ENCODE results near the gene UQCC3.

Gene UQCC3

GRCh38 chr11:62666259-62666926, 5.1 kb upstream of the UQCC3 start:
- peaks cover 80% of the 10 kb centered on the region for H3K79me2 ChIP-seq (ENCODE audit: control insufficient read depth, low read length)
- H3K27ac ChIP-seq (ENCODE audit: low read depth, low read length), result peak overlapping the region; percentile 92
- peak overlapping the region; percentile 98 for H3K4me3 ChIP-seq (ENCODE audit: low read length)
- TF ChIP-seq EZH2phosphoT487 (IDR thresholded peaks at IDR 0.05; ENCODE audit: borderline replicate concordance, low read length), result no peak
- no peak for TF ChIP-seq CTCF (IDR thresholded peaks at IDR 0.05; ENCODE audit: low read depth, low read length, poor library complexity, severe bottlenecking)
- H3K9me2 ChIP-seq (replicated peaks; ENCODE audit: control insufficient read depth, low read length), result no peaks in the 10 kb centered on the region
- H4K20me1 ChIP-seq (ENCODE audit: control insufficient read depth, insufficient read depth, low read depth, low read length), result peaks cover 12% of the 10 kb centered on the region
- H3K4me1 ChIP-seq (ENCODE audit: control insufficient read depth, low read length), result peaks cover 53% of the 10 kb centered on the region
- H3K27me3 ChIP-seq (ENCODE audit: control insufficient read depth, low read length), result no peaks in the 10 kb centered on the region
- peak overlapping the region; percentile 99 for H3K4me2 ChIP-seq (ENCODE audit: low read length)
- peaks cover 52% of the 10 kb centered on the region for H3F3A ChIP-seq (ENCODE audit: control insufficient read depth, insufficient read depth)
- peaks cover 72% of the 10 kb centered on the region for H3K36me3 ChIP-seq (ENCODE audit: control insufficient read depth, low read length)
- H3K9me3 ChIP-seq (ENCODE audit: control insufficient read depth, insufficient read depth, low read length), result no peaks in the 10 kb centered on the region

- H3K9me2 ChIP-seq (replicated peaks; ENCODE audit: control insufficient read depth, low read length), result no peaks in the 10 kb centered on the region
- peaks cover 54% of the 10 kb centered on the region for H3K4me1 ChIP-seq (ENCODE audit: control insufficient read depth, low read length)
- peak overlapping the region; percentile 99 for H3K4me2 ChIP-seq (ENCODE audit: low read length)
- H3F3A ChIP-seq (ENCODE audit: control insufficient read depth, insufficient read depth), result peaks cover 52% of the 10 kb centered on the region
- H3K27me3 ChIP-seq (ENCODE audit: control insufficient read depth, low read length), result no peaks in the 10 kb centered on the region
- peak overlapping the region; percentile 98 for H3K4me3 ChIP-seq (ENCODE audit: low read length)
- H3K36me3 ChIP-seq (ENCODE audit: control insufficient read depth, low read length), result peaks cover 74% of the 10 kb centered on the region
- H3K79me2 ChIP-seq (ENCODE audit: control insufficient read depth, low read length), result peaks cover 87% of the 10 kb centered on the region
- no peak for TF ChIP-seq EZH2phosphoT487 (IDR thresholded peaks at IDR 0.05; ENCODE audit: borderline replicate concordance, low read length)
- H3K9me3 ChIP-seq (ENCODE audit: control insufficient read depth, insufficient read depth, low read length), result no peaks in the 10 kb centered on the region
- H4K20me1 ChIP-seq (ENCODE audit: control insufficient read depth, insufficient read depth, low read depth, low read length), result peaks cover 12% of the 10 kb centered on the region
- peak overlapping the region; percentile 92 for H3K27ac ChIP-seq (ENCODE audit: low read depth, low read length)
Measured at GRCh38 chr11:62667460-62667859, 4.0 kb upstream of the UQCC3 start.

GRCh38 chr11:62669420-62670161, 1.9 kb upstream of the UQCC3 start:
- Histone ChIP-seq H3K9me3 (ENCODE audit: control insufficient read depth, insufficient read depth, low read length) (no peaks in the 10 kb centered on the region), H4K20me1 (ENCODE audit: control insufficient read depth, insufficient read depth, low read depth, low read length) (peaks cover 12% of the 10 kb centered on the region), H3F3A (ENCODE audit: control insufficient read depth, insufficient read depth) (peaks cover 55% of the 10 kb centered on the region), H3K4me1 (ENCODE audit: control insufficient read depth, low read length) (peaks cover 65% of the 10 kb centered on the region), H3K9me2 (replicated peaks; ENCODE audit: control insufficient read depth, low read length) (no peaks in the 10 kb centered on the region), H3K4me2 (ENCODE audit: low read length) (peak overlapping the region; percentile 99), H3K4me3 (ENCODE audit: low read length) (peak overlapping the region; percentile 95), H3K79me2 (ENCODE audit: control insufficient read depth, low read length) (peaks cover 89% of the 10 kb centered on the region), H3K36me3 (ENCODE audit: control insufficient read depth, low read length) (peaks cover 82% of the 10 kb centered on the region), H3K27me3 (ENCODE audit: control insufficient read depth, low read length) (no peaks in the 10 kb centered on the region), H3K27ac (ENCODE audit: low read depth, low read length) (peak overlapping the region; percentile 92)
- TF ChIP-seq CTCF (IDR thresholded peaks at IDR 0.05; ENCODE audit: low read depth, low read length, poor library complexity, severe bottlenecking) (no peak), EZH2phosphoT487 (IDR thresholded peaks at IDR 0.05; ENCODE audit: borderline replicate concordance, low read length) (no peak)

GRCh38 chr11:62671236-62671607, 251 bp upstream of the UQCC3 start:
- H3K4me2 ChIP-seq (ENCODE audit: low read length), result peak overlapping the region; percentile 99

More at GRCh38 chr11:62671236-62671607, 251 bp upstream of the UQCC3 start:
- Histone ChIP-seq H3K79me2 (ENCODE audit: control insufficient read depth, low read length) (peaks cover 85% of the 10 kb centered on the region), H3K4me1 (ENCODE audit: control insufficient read depth, low read length) (peaks cover 64% of the 10 kb centered on the region), H3K9me3 (ENCODE audit: control insufficient read depth, insufficient read depth, low read length) (no peaks in the 10 kb centered on the region), H3K36me3 (ENCODE audit: control insufficient read depth, low read length) (peaks cover 76% of the 10 kb centered on the region), H3K9me2 (replicated peaks; ENCODE audit: control insufficient read depth, low read length) (no peaks in the 10 kb centered on the region), H3K4me3 (ENCODE audit: low read length) (peak overlapping the region; percentile 95), H3K27ac (ENCODE audit: low read depth, low read length) (peak overlapping the region; percentile 92), H4K20me1 (ENCODE audit: control insufficient read depth, insufficient read depth, low read depth, low read length) (peaks cover 5% of the 10 kb centered on the region), H3K27me3 (ENCODE audit: control insufficient read depth, low read length) (no peaks in the 10 kb centered on the region), H3F3A (ENCODE audit: control insufficient read depth, insufficient read depth) (peaks cover 46% of the 10 kb centered on the region)
- TF ChIP-seq EZH2phosphoT487 (IDR thresholded peaks at IDR 0.05; ENCODE audit: borderline replicate concordance, low read length), result no peak
- TF ChIP-seq CTCF (IDR thresholded peaks at IDR 0.05; ENCODE audit: low read depth, low read length, poor library complexity, severe bottlenecking), result no peak
